NOMO-1 (cell line): ENCODE measurements around the gene SPI1.

Source experiments
- DNase-seq, 2 experiments: peaks; one replicate each; lab custom pipeline; 2025; ENCODE audit not compliant: unreplicated experiment in 2 of 2; lab: John Stamatoyannopoulos, UW

SPI1 gene

GRCh38 chr11:47389577-47390421, 11.5 kb upstream of the SPI1 start:
- DNase-seq, result no peak

- DNase-seq, result no peak
These were observed 10.6 kb upstream of the SPI1 start for GRCh38 chr11:47388697-47389576.

- peak; percentile 75 to 76 for DNase-seq
These were observed 9.8 kb upstream of the SPI1 start for GRCh38 chr11:47387944-47388696.

GRCh38 chr11:47384498-47384897, 6.2 kb upstream of the SPI1 start:
- DNase-seq, result no peak

- no peak for DNase-seq
These were observed 4.7 kb upstream of the SPI1 start for GRCh38 chr11:47383071-47383470.

GRCh38 chr11:47380078-47380477, 1.7 kb upstream of the SPI1 start:
- no peak for DNase-seq

GRCh38 chr11:47379317-47379716, 970 bp upstream of the SPI1 start:
- no peak for DNase-seq

GRCh38 chr11:47378836-47379170, 456 bp upstream of the SPI1 start:
- no peak for DNase-seq

- peak in 1 of 2 experiments; percentile 40 for DNase-seq
These were observed 757 bp downstream of the SPI1 start for GRCh38 chr11:47377571-47378009.

GRCh38 chr11:47376525-47377371, 1.6 kb downstream of the SPI1 start:
- peak; percentile 38 to 52 for DNase-seq

- DNase-seq, result no peak
These were observed 2.2 kb downstream of the SPI1 start for GRCh38 chr11:47376107-47376524.

GRCh38 chr11:47375546-47376085, 2.7 kb downstream of the SPI1 start:
- no peak for DNase-seq

GRCh38 chr11:47375020-47375419, 3.3 kb downstream of the SPI1 start:
- no peak for DNase-seq

GRCh38 chr11:47374720-47375019, 3.7 kb downstream of the SPI1 start:
- no peak for DNase-seq

GRCh38 chr11:47373876-47374719, 4.2 kb downstream of the SPI1 start:
- peak; percentile 35 to 48 for DNase-seq

- DNase-seq, result no peak
These were observed 5.9 kb downstream of the SPI1 start for GRCh38 chr11:47372422-47372821.

- DNase-seq, result no peak
These were observed 8.7 kb downstream of the SPI1 start for GRCh38 chr11:47369676-47370075.

GRCh38 chr11:47366020-47366490, 12.3 kb downstream of the SPI1 start:
- DNase-seq, result no peak

GRCh38 chr11:47361419-47361818, 16.9 kb downstream of the SPI1 start:
- DNase-seq, result no peak
